Neural cell (in vitro differentiated cells): ENCODE measurements around the gene AGTPBP1. TPM values are rescaled to one million over a fixed set of nuclear protein-coding genes. Genes with fewer than 3 reads are reported as not detected.

Source experiments
- H2AFZ ChIP-seq: fragments of 200-600, 300-800 bp; sonication (generic), shearing (Covaris generic); 2 replicates; pipeline ENCODE4 v1.6.0; 2014; ENCODE audit warnings: low read depth, mild to moderate bottlenecking, antibody characterized with exemption, low read length, moderate library complexity
- H3F3A ChIP-seq: fragments of 200-600 bp; shearing (Covaris generic); 2 replicates; pipeline ENCODE4 v1.6.1; 2016; ENCODE audit warnings: mild to moderate bottlenecking, moderate library complexity, mixed read lengths, antibody characterized with exemption, low read length; ENCODE audit not compliant: insufficient read depth, poor library complexity, severe bottlenecking
- H3K27ac ChIP-seq: fragments of 200-600, 300-800 bp; sonication (generic), shearing (Covaris generic); 2 replicates; pipeline ENCODE4 v1.5.1; 2014; ENCODE audit warnings: mild to moderate bottlenecking, low read length, moderate library complexity
- H3K27me3 ChIP-seq: fragments of 300-800, 200-600 bp; sonication (generic), shearing (Covaris generic); 2 replicates; pipeline ENCODE4 v1.6.0; 2014; ENCODE audit warnings: mild to moderate bottlenecking, low read depth, low read length, moderate library complexity; ENCODE audit not compliant: insufficient read depth
- H3K36me3 ChIP-seq: fragments of 300-800, 200-600 bp; sonication (generic), shearing (Covaris generic); 2 replicates; pipeline ENCODE4 v1.5.1; 2014; ENCODE audit warnings: mild to moderate bottlenecking, antibody characterized with exemption, low read length, moderate library complexity; ENCODE audit not compliant: insufficient read depth
- H3K4me2 ChIP-seq: fragments of 300-800, 200-600 bp; sonication (generic), shearing (Covaris generic); 2 replicates; pipeline ENCODE4 v1.6.0; 2014; ENCODE audit warnings: mild to moderate bottlenecking, low read length
- H3K4me3 ChIP-seq: fragments of 300-800, 200-600 bp; sonication (generic), shearing (Covaris generic); 2 replicates; pipeline ENCODE4 v1.5.1; 2014; ENCODE audit warnings: mild to moderate bottlenecking, low read length, moderate library complexity
- H3K79me2 ChIP-seq: fragments of 200-600 bp; shearing (Covaris generic); replicated peaks from 2 replicates; pipeline ENCODE4 v1.6.0; 2014; ENCODE audit warnings: mild to moderate bottlenecking, low read length, moderate library complexity; ENCODE audit not compliant: insufficient read depth
- H3K9ac ChIP-seq: fragments of 300-800, 200-600 bp; sonication (generic), shearing (Covaris generic); 2 replicates; pipeline ENCODE4 v1.6.1; 2016; ENCODE audit warnings: mild to moderate bottlenecking, low read length, mixed read lengths
- H3K9me2 ChIP-seq: fragments of 200-600 bp; shearing (Covaris generic); 2 replicates; pipeline ENCODE4 v1.6.1; 2016; ENCODE audit warnings: mild to moderate bottlenecking, low read length, mixed read lengths; ENCODE audit not compliant: insufficient read depth
- H3K9me3 ChIP-seq: fragments of 200-600, 300-800 bp; sonication (generic), shearing (Covaris generic); 2 replicates; pipeline ENCODE4 v1.6.1; 2016; ENCODE audit warnings: mild to moderate bottlenecking, mixed run types, low read length, moderate library complexity, mixed read lengths
- H4K20me1 ChIP-seq: fragments of 200-600 bp; shearing (Covaris generic); 2 replicates; pipeline ENCODE4 v1.6.1; 2016; ENCODE audit warnings: mild to moderate bottlenecking, mixed run types; ENCODE audit not compliant: insufficient read depth
- CTCF ChIP-seq: fragments of 450-650 bp; IDR thresholded peaks from 2 replicates; pipeline ENCODE4 v1.5.1; 2014; ENCODE audit warnings: antibody characterized with exemption, mild to moderate bottlenecking, moderate library complexity; ENCODE audit not compliant: poor library complexity, severe bottlenecking
- EP300 ChIP-seq: fragments of 450-650 bp; conservative IDR thresholded peaks from 2 replicates; pipeline ENCODE4 v1.6.1; 2014; ENCODE audit warnings: antibody characterized with exemption, mild to moderate bottlenecking, moderate library complexity; ENCODE audit not compliant: poor library complexity, severe bottlenecking
- EZH2 ChIP-seq: fragments of 200-600, 300-800 bp; shearing (Covaris generic), sonication (generic); IDR thresholded peaks from 2 replicates; pipeline ENCODE4 v1.6.1; 2014; ENCODE audit warnings: antibody characterized with exemption, low read length, borderline replicate concordance, mild to moderate bottlenecking; ENCODE audit not compliant: insufficient read depth, poor library complexity, severe bottlenecking
- MXI1 ChIP-seq: fragments of 450-650 bp; conservative IDR thresholded peaks from 2 replicates; pipeline ENCODE4 v1.6.1; 2014; ENCODE audit warnings: antibody characterized with exemption, mild to moderate bottlenecking; ENCODE audit not compliant: poor library complexity, severe bottlenecking
- POLR2AphosphoS5 ChIP-seq: IDR thresholded peaks from 2 replicates; pipeline ENCODE4 v1.6.1; 2012
- RAD21 ChIP-seq: fragments of 450-650 bp; conservative IDR thresholded peaks from 2 replicates; pipeline ENCODE4 v1.6.1; 2014; ENCODE audit warnings: antibody characterized with exemption, mild to moderate bottlenecking, moderate library complexity
- REST ChIP-seq: IDR thresholded peaks from 2 replicates; pipeline ENCODE4 v1.6.1; 2012; ENCODE audit warnings: borderline replicate concordance
- SMC3 ChIP-seq: fragments of 450-650 bp; conservative IDR thresholded peaks from 2 replicates; pipeline ENCODE4 v1.6.1; 2014; ENCODE audit warnings: antibody characterized with exemption, mild to moderate bottlenecking, moderate library complexity; ENCODE audit not compliant: poor library complexity
- TAF1 ChIP-seq: IDR thresholded peaks from 2 replicates; pipeline ENCODE4 v1.6.1; 2012; ENCODE audit warnings: low read depth
- polyA plus RNA-seq: library from polyadenylated mRNA; depleted of rRNA; stranded (reverse); fragments of >200 nt; gene quantifications from 2 replicates; pipeline ENCODE4 v1.2.3, GENCODE V29; 2014

Gene AGTPBP1
- polyA plus RNA-seq, 1 donor from 2014 or later = 90.7 TPM

GRCh38 chr9:85653153-85653552 lies 88.6 kb downstream of the AGTPBP1 start:
- no peaks in the 10 kb centered on the region for H3F3A ChIP-seq
- no peaks in the 10 kb centered on the region for H3K36me3 ChIP-seq
- H3K4me3 ChIP-seq = no peak overlapping the region
- H3K9ac ChIP-seq = no peak overlapping the region
- no peak overlapping the region for H3K4me2 ChIP-seq
- H3K9me3 ChIP-seq = no peaks in the 10 kb centered on the region
- no peaks in the 10 kb centered on the region for H3K79me2 ChIP-seq
- H2AFZ ChIP-seq = no peak overlapping the region
- no peak overlapping the region for H3K27ac ChIP-seq
- TF ChIP-seq TAF1 (no peak), REST (no peak), EZH2 (no peak), SMC3 (no peak), POLR2AphosphoS5 (no peak), EP300 (no peak), RAD21 (no peak), CTCF (no peak), MXI1 (no peak)
- H3K27me3 ChIP-seq = no peaks in the 10 kb centered on the region
- no peaks in the 10 kb centered on the region for H4K20me1 ChIP-seq
- H3K9me2 ChIP-seq = no peaks in the 10 kb centered on the region

- TF ChIP-seq TAF1 (no peak), EP300 (no peak), POLR2AphosphoS5 (no peak), REST (no peak), RAD21 (no peak), SMC3 (no peak), EZH2 (no peak), CTCF (no peak), MXI1 (no peak)
- Histone ChIP-seq H3K9ac (no peak overlapping the region), H3K9me3 (no peaks in the 10 kb centered on the region), H3F3A (no peaks in the 10 kb centered on the region), H3K27ac (no peak overlapping the region), H3K4me3 (no peak overlapping the region), H3K4me2 (no peak overlapping the region), H2AFZ (no peak overlapping the region), H3K27me3 (no peaks in the 10 kb centered on the region), H3K79me2 (no peaks in the 10 kb centered on the region), H3K9me2 (no peaks in the 10 kb centered on the region), H4K20me1 (no peaks in the 10 kb centered on the region), H3K36me3 (no peaks in the 10 kb centered on the region)
Observed at GRCh38 chr9:85647571-85647970, 94.2 kb downstream of the AGTPBP1 start.
